ENCODE measurements around the gene COL17A1. TPM values are rescaled to one million over a fixed set of nuclear protein-coding genes. Genes with fewer than 3 reads are reported as not detected.

COL17A1 gene
- total RNA-seq (2021; ENCODE audit: unreplicated experiment) (0.26 TPM), Bru-seq, nascent RNA (percentile 4 among the genes with signal in this experiment), BruChase-seq, experiment 1, labeled RNA remaining after a 2-hour chase (percentile 4 among the genes with signal in this experiment), BruChase-seq, experiment 2, labeled RNA remaining after a 6-hour chase (percentile 8 among the genes with signal in this experiment)
- 0.21 TPM for polyA plus RNA-seq (2012; ENCODE audit: insufficient read length)
- long read RNA-seq = 0 reads

- Histone ChIP-seq H3K27me3 (ENCODE audit: control insufficient read depth, insufficient read depth, low read length) (no peaks in the 10 kb centered on the region), H3K4me3 (ENCODE audit: low read depth in 2 of 2, low read length in 2 of 2) (no peak within 1 kb of the TSS), H3K27ac (ENCODE audit: low read length) (no peak within 1 kb of the TSS), H3K9me3 (ENCODE audit: control insufficient read depth, insufficient read depth, low read depth, low read length) (no peaks in the 10 kb centered on the region), H3K36me3 (ENCODE audit: control insufficient read depth, insufficient read depth, low read length) (no peaks in the 10 kb centered on the region), H3K4me1 (ENCODE audit: control insufficient read depth, insufficient read depth, low read length) (no peaks in the 10 kb centered on the region)
- BruUV-seq (replicated peaks) = no TSS peak
- ChIA-PET CTCF (no interaction called here), POLR2A (no interaction called here)
- in situ Hi-C loops (cut with HindIII; ENCODE audit: low pct_unique_long_range_greater_than_20kb, low sequenced_read_pairs) (no loop called here), intact Hi-C loops (cut with micrococcal nuclease; ENCODE audit: unreplicated experiment) (no loop called here)
- no peak for ATAC-seq
- no peak for TF ChIP-seq TCF7L2 (IDR thresholded peaks at IDR 0.05; ENCODE audit: low read depth, low read length)
- TF ChIP-seq CTCF (IDR thresholded peaks at IDR 0.05) = no peak
- TF ChIP-seq POLR2AphosphoS5 (IDR thresholded peaks at IDR 0.05; ENCODE audit: low read depth, low read length) = no peak
- TF ChIP-seq SIN3A (IDR thresholded peaks at IDR 0.05; ENCODE audit: borderline replicate concordance, insufficient read depth, low read depth, low read length) = no peak
- no peak for TF ChIP-seq REST (IDR thresholded peaks at IDR 0.05; ENCODE audit: insufficient read depth in 1 of 2, low read depth in 2 of 2, low read length in 1 of 2)
- DNase-seq (ENCODE audit: low read depth, low spot score) = no peak
These were observed at the start of gene COL17A1 for GRCh38 chr10:104085801-104086400. TSS of gene COL17A1 (minus strand) at chr10:104085880. CDS start at chr10:104080673, 5,207 bp downstream.

GRCh38 chr10:104130041-104130440 lies 44.4 kb upstream of the COL17A1 start:
- no peaks in the 10 kb centered on the region for H3K9me3 ChIP-seq (ENCODE audit: control insufficient read depth, insufficient read depth, low read depth, low read length)
- no peaks in the 10 kb centered on the region for H3K4me1 ChIP-seq (ENCODE audit: control insufficient read depth, insufficient read depth, low read length)
- ATAC-seq = no peak
- POLR2A ChIA-PET = interaction anchor here (0.6 kb wide), 1 partner anchor 9 kb away, joined by 3 read pairs; no protein-coding TSS in a partner anchor
- intact Hi-C loops (cut with micrococcal nuclease; ENCODE audit: unreplicated experiment) (no loop called here), in situ Hi-C loops (cut with HindIII; ENCODE audit: low pct_unique_long_range_greater_than_20kb, low sequenced_read_pairs) (no loop called here)
- no TSS peak for BruUV-seq (replicated peaks)
- no peaks in the 10 kb centered on the region for H3K36me3 ChIP-seq (ENCODE audit: control insufficient read depth, insufficient read depth, low read length)
- CTCF ChIA-PET = no interaction called here
- no peak overlapping the region for H3K27ac ChIP-seq (ENCODE audit: low read length)
- DNase-seq (ENCODE audit: low read depth, low spot score) = no peak
- H3K4me3 ChIP-seq (ENCODE audit: low read depth in 2 of 2, low read length in 2 of 2) = no peak overlapping the region
- H3K27me3 ChIP-seq (ENCODE audit: control insufficient read depth, insufficient read depth, low read length) = peaks cover 3% of the 10 kb centered on the region; the same call in 1 of the 2 replicates
- no peak for TF ChIP-seq CTCF (IDR thresholded peaks at IDR 0.05)
- no peak for TF ChIP-seq REST (IDR thresholded peaks at IDR 0.05; ENCODE audit: insufficient read depth in 1 of 2, low read depth in 2 of 2, low read length in 1 of 2)

All from Panc1 (cell line).